GM12878 (cell line): ENCODE measurements around the gene SLC6A7. TPM values are rescaled to one million over a fixed set of nuclear protein-coding genes. Genes with fewer than 3 reads are reported as not detected.

ENCODE experiments used
- ATAC-seq: fragments of 200-7000 bp; cut with Tn5 transposase; 3 replicates; pipeline ENCODE4 v1.9.1; 2020; ENCODE audit warnings: mild to moderate bottlenecking, moderate library complexity
- BruUV-seq: library from RNA; stranded (reverse); fragments of 400-500 nt; replicated peaks from 2 replicates; lab custom pipeline; 2021; lab: Mats Ljungman, UMichigan
- CTCF ChIA-PET: fragments of 300-600 bp; sonication (Branson Sonifier 250); formaldehyde crosslinking; extraction: SDS; loops from one replicate; lab custom pipeline; 2021; ENCODE audit warnings: inconsistent platforms; lab: Yijun Ruan, JAX
- POLR2A ChIA-PET: fragments of 350-600 bp; formaldehyde crosslinking; extraction: SDS; loops from one replicate; lab custom pipeline; 2021; ENCODE audit warnings: inconsistent platforms; lab: Charles Lee
- RAD21 ChIA-PET: fragments of 300-600 bp; sonication (Branson Sonifier 250); formaldehyde crosslinking; loops from one replicate; lab custom pipeline; 2023; ENCODE audit warnings: antibody characterized with exemption; ENCODE audit not compliant: unreplicated experiment; lab: Charles Lee
- SMC1A ChIA-PET: fragments of 300-600 bp; sonication (Branson Sonifier 250); formaldehyde crosslinking; loops from one replicate; lab custom pipeline; 2023; ENCODE audit not compliant: unreplicated experiment, uncharacterized antibody; lab: Charles Lee
- DNase-seq: peaks from one replicate; pipeline ENCODE4 v3.0.0-alpha.2; 2011; ENCODE audit warnings: low read depth, low spot score
- FAIRE-seq: peaks from 3 replicates; lab custom pipeline; 2011; peaks lifted over from hg19 to GRCh38; lab: Jason Lieb, UNC
- H2AFZ ChIP-seq: 2 replicates; pipeline ENCODE4 v1.6.0; 2011; ENCODE audit warnings: low read depth, low read length, control low read depth; ENCODE audit not compliant: control insufficient read depth
- H3K27ac ChIP-seq: 2 replicates; pipeline ENCODE4 v1.5.1; 2011; ENCODE audit warnings: control low read depth; ENCODE audit not compliant: control insufficient read depth, insufficient read depth
- H3K27me3 ChIP-seq, 2 experiments: replicated peaks in 1 of 2; 2 replicates each; pipeline versions ENCODE4 v1.6.0 to v1.6.1; 2011; ENCODE audit warnings: low read length in 1 of 2; ENCODE audit not compliant: control insufficient read depth in 2 of 2, insufficient read depth in 2 of 2
- H3K36me3 ChIP-seq, 2 experiments: 2 replicates each; pipeline ENCODE4 v1.5.1; 2011; ENCODE audit warnings: low read length in 1 of 2; ENCODE audit not compliant: control insufficient read depth in 2 of 2, insufficient read depth in 2 of 2
- H3K4me1 ChIP-seq: 2 replicates; pipeline ENCODE4 v1.6.1; 2011; ENCODE audit warnings: mild to moderate bottlenecking, low read length, moderate library complexity, mixed read lengths; ENCODE audit not compliant: control insufficient read depth, insufficient read depth
- H3K4me2 ChIP-seq: 2 replicates; pipeline ENCODE4 v1.6.0; 2011; ENCODE audit warnings: control low read depth; ENCODE audit not compliant: control insufficient read depth, insufficient read depth
- H3K4me3 ChIP-seq: fragments of 200-600 bp; sonication (generic); 2 replicates; pipeline ENCODE4 v1.5.1; 2016
- H3K79me2 ChIP-seq: 2 replicates; pipeline ENCODE4 v1.6.0; 2011; ENCODE audit warnings: low read length; ENCODE audit not compliant: control insufficient read depth, insufficient read depth
- H3K9ac ChIP-seq: 2 replicates; pipeline ENCODE4 v1.8.0; 2011; ENCODE audit warnings: low read length, control low read depth, mixed read lengths; ENCODE audit not compliant: control insufficient read depth, insufficient read depth
- H3K9me3 ChIP-seq: replicated peaks from 3 replicates; pipeline ENCODE4 v1.5.1; 2011; ENCODE audit warnings: mild to moderate bottlenecking, low read length; ENCODE audit not compliant: control insufficient read depth, insufficient read depth
- H4K20me1 ChIP-seq: 2 replicates; pipeline ENCODE4 v1.6.0; 2011; ENCODE audit not compliant: control insufficient read depth, insufficient read depth
- ASH2L ChIP-seq: fragments of 300-600, 200-600 bp; sonication (generic); IDR thresholded peaks from 2 replicates; pipeline ENCODE4 v1.6.1; 2017; ENCODE audit warnings: low read depth, mild to moderate bottlenecking, borderline replicate concordance
- BACH1 ChIP-seq: fragments of 450-650 bp; IDR thresholded peaks from 2 replicates; pipeline ENCODE4 v1.6.1; 2017; ENCODE audit warnings: mild to moderate bottlenecking, borderline replicate concordance
- CHD4 ChIP-seq: fragments of 200-600 bp; sonication (generic); IDR thresholded peaks from 2 replicates; pipeline ENCODE4 v1.6.1; 2016; ENCODE audit warnings: mild to moderate bottlenecking
- GATAD2B ChIP-seq: fragments of 450-650 bp; conservative IDR thresholded peaks from 2 replicates; pipeline ENCODE4 v1.6.1; 2017; ENCODE audit warnings: low read depth, mild to moderate bottlenecking, moderate library complexity
- IRF4 ChIP-seq: IDR thresholded peaks from 2 replicates; pipeline ENCODE4 v1.6.1; 2011; ENCODE audit warnings: low read depth, low read length
- MTA3 ChIP-seq: IDR thresholded peaks from 2 replicates; pipeline ENCODE4 v1.6.1; 2012; ENCODE audit warnings: low read length, inconsistent platforms, borderline replicate concordance
- NBN ChIP-seq: fragments of 450-650 bp; IDR thresholded peaks from 2 replicates; pipeline ENCODE4 v1.6.1; 2016
- POLR2AphosphoS2 ChIP-seq: IDR thresholded peaks from 2 replicates; pipeline ENCODE4 v1.6.1; 2011; ENCODE audit warnings: low read depth, mild to moderate bottlenecking, low read length, improper control_type of control experiment, moderate library complexity
- SKIL ChIP-seq: fragments of 450-650 bp; IDR thresholded peaks from 2 replicates; pipeline ENCODE4 v1.6.1; 2017; ENCODE audit warnings: mild to moderate bottlenecking, low read depth, inconsistent platforms; ENCODE audit not compliant: poor library complexity, severe bottlenecking
- SMAD5 ChIP-seq: IDR thresholded peaks from 2 replicates; pipeline ENCODE4 v1.6.1; 2016; ENCODE audit warnings: antibody characterized with exemption, low read depth
- SREBF1 ChIP-seq: IDR thresholded peaks from 2 replicates; pipeline ENCODE4 v1.6.1; 2012; ENCODE audit warnings: mild to moderate bottlenecking, low read length
- SREBF2 ChIP-seq: IDR thresholded peaks from 2 replicates; pipeline ENCODE4 v1.6.1; 2012; ENCODE audit warnings: mild to moderate bottlenecking, low read length
- STAT1 ChIP-seq: fragments of 450-650 bp; conservative IDR thresholded peaks from 2 replicates; pipeline ENCODE4 v1.6.1; 2014; ENCODE audit warnings: antibody characterized with exemption, mild to moderate bottlenecking
- TCF7 ChIP-seq: IDR thresholded peaks from 2 replicates; pipeline ENCODE4 v1.6.1; 2014; ENCODE audit warnings: antibody characterized with exemption, borderline replicate concordance
- ZZZ3 ChIP-seq: IDR thresholded peaks from 2 replicates; pipeline ENCODE4 v1.6.1; 2011; ENCODE audit warnings: low read depth; ENCODE audit not compliant: control insufficient read depth, insufficient read length
- WGBS: methylation state at CpG from one replicate; pipeline ENCODE4 v1.1.6; 2016; ENCODE audit warnings: low lambda C conversion rate; ENCODE audit not compliant: insufficient replicate concordance, insufficient coverage; ENCODE audit errors: missing lambda C conversion rate; 5-methylcytosine and 5-hydroxymethylcytosine counted together
- in situ Hi-C: fragments of 300-500 bp; cut with MboI; formaldehyde crosslinking; loops from 9 replicates; pipeline ENCODE4 v1.14.3; 2018; ENCODE audit warnings: mixed read lengths
- intact Hi-C: fragments of 100-400 bp; cut with micrococcal nuclease; formaldehyde crosslinking; loops from one replicate; pipeline ENCODE4 v1.14.2; 2022; ENCODE audit not compliant: unreplicated experiment
- polyA plus RNA-seq, 11 experiments: library from polyadenylated mRNA; depleted of rRNA in 4 of 11; unstranded in 6 of 11; stranded (reverse) in 5 of 11; fragments of >200 nt; fragmentation: Nextera tagmentation in 4 of 11; fragmentation: Illumina TruSeq in 1 of 11; extraction: Ambion mirVana in 4 of 11; extraction: Trizol in 1 of 11; gene quantifications; 1 replicate in 1 of 11; 2 replicates in 10 of 11; pipeline versions ENCODE4 v1.2.1 to v1.2.3, GENCODE V29; 2011 to 2016; ENCODE audit warnings: inconsistent platforms in 2 of 11, missing spikeins in 2 of 11, low read depth in 1 of 11
- total RNA-seq, 4 experiments: library from RNA; depleted of rRNA in 3 of 4; stranded (reverse); fragments of >200 nt in 3 of 4; fragmentation: Illumina TruSeq in 1 of 4; extraction: Trizol in 1 of 4; gene quantifications; 2 replicates each; pipeline versions ENCODE4 v1.2.1 to v1.2.3, GENCODE V29; 2013 to 2021
- TF ChIP-seq, protein P1 (sequence below): fragments of 450-650 bp; IDR thresholded peaks from 2 replicates; pipeline ENCODE4 v1.6.1; 2017; ENCODE audit warnings: antibody characterized with exemption, mild to moderate bottlenecking, moderate library complexity

Gene SLC6A7
- total and polyA plus RNA-seq, 10 of the 15 experiments (the other 5 are each of a cell fraction or from before 2014, with no cell fraction given): 0.01 to 0.15 (median 0.06) TPM; not detected in 7

DNA sequence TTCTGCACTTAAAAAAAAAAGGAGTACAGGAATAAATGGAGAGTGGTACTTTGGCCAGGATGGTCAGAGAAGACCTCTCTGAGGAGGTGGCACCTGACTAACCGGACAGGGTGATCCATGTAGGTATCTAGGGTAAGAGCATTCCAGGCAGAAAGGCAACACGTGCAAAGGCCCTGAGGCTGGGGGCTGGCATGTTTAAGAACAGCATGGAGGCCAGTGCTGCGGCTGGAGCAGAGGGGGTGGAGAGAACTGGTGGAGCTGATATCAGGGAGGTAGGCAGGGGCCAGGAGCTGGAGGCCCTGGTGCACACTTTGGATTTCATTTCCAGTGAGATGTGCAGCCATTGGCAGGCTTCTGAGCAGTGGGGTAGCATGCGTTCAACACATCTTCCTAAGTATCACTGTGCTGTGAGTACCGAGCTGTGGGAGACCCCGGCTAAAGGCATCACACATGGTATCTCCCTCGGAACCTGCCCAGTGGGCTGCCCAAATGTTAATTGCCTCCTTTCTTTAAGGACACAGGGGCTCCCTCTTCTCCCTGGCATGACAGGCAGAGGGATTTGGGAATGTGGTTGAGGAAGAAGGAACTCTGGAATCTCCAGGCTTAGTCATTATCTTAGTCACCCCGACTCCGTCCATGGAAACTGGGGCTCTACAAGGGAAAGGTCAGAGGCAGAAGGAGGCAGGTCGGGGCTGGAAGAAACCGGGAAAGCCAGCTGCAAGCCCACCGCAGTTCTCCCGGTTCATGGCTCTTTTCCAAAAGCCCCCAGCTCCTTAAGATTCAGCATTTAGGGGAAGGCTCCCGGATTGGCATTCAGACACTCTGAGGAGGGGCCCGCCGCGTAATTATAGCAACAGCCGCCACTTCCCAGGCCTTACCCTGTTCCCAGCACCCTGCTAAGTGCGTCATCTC is 18.6 kb downstream of the SLC6A7 start:
- Histone ChIP-seq H4K20me1 (no peaks in the 10 kb centered on the region), H3K4me2 (no peak overlapping the region), H3K27me3 (peaks cover 0 to 3% of the 10 kb centered on the region in 2 experiments; a peak in 2 of 4 replicates), H3K9me3 (no peaks in the 10 kb centered on the region), H3K4me3 (no peak overlapping the region), H3K27ac (no peak overlapping the region), H2AFZ (no peak overlapping the region), H3K36me3 (no peaks in the 10 kb centered on the region), H3K79me2 (no peaks in the 10 kb centered on the region), H3K9ac (no peak overlapping the region), H3K4me1 (no peaks in the 10 kb centered on the region)
- ChIA-PET POLR2A (no interaction called here), SMC1A (interaction anchor here (1.0 kb wide), 1 partner anchor 46 kb away, joined by 3 read pairs; no protein-coding TSS in a partner anchor), CTCF (interaction anchor here (0.7 to 3.2 kb wide), 3 partner anchors 10 to 47 kb away, joined by 3 to 12 read pairs (median 11); no protein-coding TSS in a partner anchor), RAD21 (interaction anchor here (1.1 kb wide), 1 partner anchor 80 kb away, joined by 3 read pairs; no protein-coding TSS in a partner anchor)
- in situ Hi-C loops: no loop called here
- intact Hi-C loops: no loop called here
- FAIRE-seq (no peak), ATAC-seq (no peak), DNase-seq (no peak)
- no TSS peak for BruUV-seq
- 33% methylated on average over 19 of the region's 19 CpGs for WGBS
- TF ChIP-seq POLR2AphosphoS2 (no peak), ZZZ3 (no peak), NBN (no peak), SMAD5 (no peak), STAT1 (no peak), SREBF1 (no peak), GATAD2B (no peak), MTA3 (no peak), ASH2L (no peak), BACH1 (no peak), TCF7 (no peak), SKIL (no peak), CHD4 (no peak), IRF4 (no peak), SREBF2 (no peak)
- TF ChIP-seq, protein P1, sequence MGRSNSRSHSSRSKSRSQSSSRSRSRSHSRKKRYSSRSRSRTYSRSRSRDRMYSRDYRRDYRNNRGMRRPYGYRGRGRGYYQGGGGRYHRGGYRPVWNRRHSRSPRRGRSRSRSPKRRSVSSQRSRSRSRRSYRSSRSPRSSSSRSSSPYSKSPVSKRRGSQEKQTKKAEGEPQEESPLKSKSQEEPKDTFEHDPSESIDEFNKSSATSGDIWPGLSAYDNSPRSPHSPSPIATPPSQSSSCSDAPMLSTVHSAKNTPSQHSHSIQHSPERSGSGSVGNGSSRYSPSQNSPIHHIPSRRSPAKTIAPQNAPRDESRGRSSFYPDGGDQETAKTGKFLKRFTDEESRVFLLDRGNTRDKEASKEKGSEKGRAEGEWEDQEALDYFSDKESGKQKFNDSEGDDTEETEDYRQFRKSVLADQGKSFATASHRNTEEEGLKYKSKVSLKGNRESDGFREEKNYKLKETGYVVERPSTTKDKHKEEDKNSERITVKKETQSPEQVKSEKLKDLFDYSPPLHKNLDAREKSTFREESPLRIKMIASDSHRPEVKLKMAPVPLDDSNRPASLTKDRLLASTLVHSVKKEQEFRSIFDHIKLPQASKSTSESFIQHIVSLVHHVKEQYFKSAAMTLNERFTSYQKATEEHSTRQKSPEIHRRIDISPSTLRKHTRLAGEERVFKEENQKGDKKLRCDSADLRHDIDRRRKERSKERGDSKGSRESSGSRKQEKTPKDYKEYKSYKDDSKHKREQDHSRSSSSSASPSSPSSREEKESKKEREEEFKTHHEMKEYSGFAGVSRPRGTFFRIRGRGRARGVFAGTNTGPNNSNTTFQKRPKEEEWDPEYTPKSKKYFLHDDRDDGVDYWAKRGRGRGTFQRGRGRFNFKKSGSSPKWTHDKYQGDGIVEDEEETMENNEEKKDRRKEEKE: no peak
